RWPE1 (cell line): ENCODE data around the gene KCNK2.

ENCODE experiments used
- CTCF ChIA-PET: fragments of 350-600 bp; sonication (Branson Sonifier 250); formaldehyde crosslinking; extraction: SDS; loops from one replicate; lab custom pipeline; 2021; lab: Yijun Ruan, JAX
- POLR2A ChIA-PET: fragments of 400-600 bp; formaldehyde crosslinking; extraction: SDS; loops from one replicate; lab custom pipeline; 2020; ENCODE audit warnings: antibody characterized with exemption; ENCODE audit not compliant: low non-redundant PET; lab: Yijun Ruan, JAX
- DNase-seq: peaks from one replicate; pipeline ENCODE4 v3.0.0; 2012; ENCODE audit warnings: low spot score
- H3K27ac ChIP-seq: fragments of 450-650 bp; 2 replicates; pipeline ENCODE4 v1.5.1; 2017
- CTCF ChIP-seq: fragments of 450-650 bp; conservative IDR thresholded peaks from 2 replicates; pipeline ENCODE4 v1.5.1; 2017; ENCODE audit warnings: low read depth, mild to moderate bottlenecking

Gene KCNK2

GRCh38 chr1:215111916-215112315 lies 29.4 kb downstream of the KCNK2 start:
- DNase-seq = no peak
- H3K27ac ChIP-seq = no peak overlapping the region
- no peak for TF ChIP-seq CTCF
- CTCF ChIA-PET = no interaction called here
- POLR2A ChIA-PET = no interaction called here

GRCh38 chr1:215113776-215114153 lies 31.2 kb downstream of the KCNK2 start:
- H3K27ac ChIP-seq = peak overlapping the region; percentile 75
- no peak for DNase-seq
- CTCF ChIA-PET = interaction anchor here (0.7 kb wide), 1 partner anchor 21 kb away, joined by 3 read pairs; no protein-coding TSS in a partner anchor
- no peak for TF ChIP-seq CTCF
- POLR2A ChIA-PET = no interaction called here

GRCh38 chr1:215114154-215114933 lies 31.8 kb downstream of the KCNK2 start:
- ChIA-PET CTCF (interaction anchor here (0.7 kb wide), 1 partner anchor 21 kb away, joined by 3 read pairs; no protein-coding TSS in a partner anchor), POLR2A (no interaction called here)
- TF ChIP-seq CTCF = no peak
- peak; percentile 70 for DNase-seq
- no peak overlapping the region for H3K27ac ChIP-seq

GRCh38 chr1:215115760-215116159 lies 33.2 kb downstream of the KCNK2 start:
- no peak for DNase-seq
- ChIA-PET POLR2A (no interaction called here), CTCF (no interaction called here)
- no peak for TF ChIP-seq CTCF
- H3K27ac ChIP-seq = no peak overlapping the region

GRCh38 chr1:215118081-215118480 lies 35.5 kb downstream of the KCNK2 start:
- no peak for DNase-seq
- no peak for TF ChIP-seq CTCF
- ChIA-PET POLR2A (no interaction called here), CTCF (no interaction called here)
- no peak overlapping the region for H3K27ac ChIP-seq

- no peak for TF ChIP-seq CTCF
- ChIA-PET CTCF (no interaction called here), POLR2A (no interaction called here)
- no peak overlapping the region for H3K27ac ChIP-seq
- DNase-seq = no peak
These were observed 36.5 kb downstream of the KCNK2 start for GRCh38 chr1:215119056-215119455.
